NT2/D1 (cell line): ENCODE measurements around the gene PDCD7.
A peak's percentile ranks its signal among the peaks of the same experiment; 100 is the strongest.
"Not testable (repeated sequence)": the region's sequence is repeated elsewhere in the genome, so short reads cannot be mapped to it uniquely, and the experiment has no call there.

Experiments
- DNase-seq: peaks from one replicate; pipeline ENCODE4 v3.0.0-alpha.2; 2011; ENCODE audit warnings: low read depth, low spot score
- H3K27me3 ChIP-seq: 2 replicates; pipeline ENCODE4 v1.6.0; 2011; ENCODE audit warnings: mild to moderate bottlenecking; ENCODE audit not compliant: insufficient read length, insufficient read depth
- H3K36me3 ChIP-seq: 2 replicates; pipeline ENCODE4 v1.6.1; 2011; ENCODE audit warnings: mild to moderate bottlenecking, low read length, mixed read lengths; ENCODE audit not compliant: insufficient read depth, insufficient read length
- H3K4me1 ChIP-seq: 2 replicates; pipeline ENCODE4 v1.5.1; 2011; ENCODE audit not compliant: insufficient read depth, insufficient read length
- H3K4me3 ChIP-seq: 2 replicates; pipeline ENCODE4 v1.5.1; 2011; ENCODE audit warnings: low read depth; ENCODE audit not compliant: insufficient read length
- H3K9ac ChIP-seq: 2 replicates; pipeline ENCODE4 v1.6.0; 2011; ENCODE audit warnings: low read depth; ENCODE audit not compliant: insufficient read length
- H3K9me3 ChIP-seq: 2 replicates; pipeline ENCODE4 v1.5.1; 2011; ENCODE audit warnings: mild to moderate bottlenecking, low read length; ENCODE audit not compliant: insufficient read depth
- SUZ12 ChIP-seq: IDR thresholded peaks from 2 replicates; pipeline ENCODE4 v1.6.1; 2011; ENCODE audit not compliant: insufficient read length, insufficient read depth; ENCODE audit errors: extremely low read depth
- YY1 ChIP-seq: IDR thresholded peaks from 2 replicates; pipeline ENCODE4 v1.6.1; 2011; ENCODE audit not compliant: insufficient read length, insufficient read depth
- ZNF274 ChIP-seq: IDR thresholded peaks from 2 replicates; pipeline ENCODE4 v1.6.1; 2011; ENCODE audit warnings: mild to moderate bottlenecking, low read depth, low read length

The PDCD7 gene

DNA sequence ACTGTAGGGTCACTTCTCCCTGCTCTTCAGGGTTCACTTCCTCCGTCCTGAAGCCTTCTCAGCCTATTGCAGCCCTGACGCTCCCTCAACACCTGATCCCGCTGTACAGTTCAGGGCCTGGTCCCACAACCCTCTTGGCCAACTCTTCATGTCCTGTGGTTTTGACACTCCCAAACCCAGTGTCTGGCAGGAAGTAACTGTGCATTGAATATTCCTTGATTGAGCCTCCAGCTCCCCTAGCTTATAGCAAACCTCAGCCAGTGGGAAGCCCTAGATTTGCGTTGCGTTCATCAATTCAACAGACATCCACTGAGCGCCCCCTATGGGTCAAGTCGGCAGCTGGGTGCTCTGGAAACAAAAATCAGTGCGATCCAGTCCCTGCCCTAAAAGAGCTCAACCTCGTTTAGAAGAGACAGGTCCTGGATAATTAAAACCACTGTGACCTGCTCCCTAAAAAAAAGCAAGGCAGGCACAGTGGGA is 32.2 kb downstream of the PDCD7 start:
- peaks cover 19% of the 10 kb centered on the region for H3K36me3 ChIP-seq
- peak; percentile 82 for DNase-seq
- peak overlapping the region; percentile 22 for H3K4me3 ChIP-seq
- peaks cover 14% of the 10 kb centered on the region for H3K27me3 ChIP-seq
- H3K9ac ChIP-seq = peak overlapping the region; percentile 42
- no peaks in the 10 kb centered on the region for H3K9me3 ChIP-seq
- H3K4me1 ChIP-seq = peaks cover 7% of the 10 kb centered on the region
- TF ChIP-seq ZNF274 = no peak
- TF ChIP-seq YY1 = no peak

DNA sequence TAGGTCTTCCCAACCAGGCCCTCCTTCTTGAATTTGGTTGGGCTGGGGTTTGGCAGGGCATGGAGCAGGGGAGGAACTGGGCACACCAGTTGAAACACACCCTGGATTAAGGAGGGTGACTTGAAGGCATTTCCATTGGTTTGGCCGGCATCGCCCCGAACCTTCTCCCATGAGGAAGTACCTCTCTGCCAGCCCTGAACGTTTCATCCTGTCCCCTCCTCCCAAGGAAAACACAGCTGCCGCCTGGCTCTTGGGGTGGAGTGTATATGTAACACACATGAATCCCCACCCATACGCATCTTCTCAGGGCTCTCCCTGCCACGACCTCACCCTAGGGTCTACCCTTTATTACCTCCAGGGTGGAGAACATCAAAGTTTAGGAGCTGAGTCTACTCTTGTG is 33.2 kb downstream of the PDCD7 start:
- no peak overlapping the region for H3K4me3 ChIP-seq
- peaks cover 7% of the 10 kb centered on the region for H3K4me1 ChIP-seq
- H3K9ac ChIP-seq = no peak overlapping the region
- no peak for DNase-seq
- no peak for TF ChIP-seq ZNF274
- no peak for TF ChIP-seq SUZ12
- no peak for TF ChIP-seq YY1
- no peaks in the 10 kb centered on the region for H3K9me3 ChIP-seq
- H3K27me3 ChIP-seq = peaks cover 14% of the 10 kb centered on the region
- peaks cover 16% of the 10 kb centered on the region for H3K36me3 ChIP-seq

DNA sequence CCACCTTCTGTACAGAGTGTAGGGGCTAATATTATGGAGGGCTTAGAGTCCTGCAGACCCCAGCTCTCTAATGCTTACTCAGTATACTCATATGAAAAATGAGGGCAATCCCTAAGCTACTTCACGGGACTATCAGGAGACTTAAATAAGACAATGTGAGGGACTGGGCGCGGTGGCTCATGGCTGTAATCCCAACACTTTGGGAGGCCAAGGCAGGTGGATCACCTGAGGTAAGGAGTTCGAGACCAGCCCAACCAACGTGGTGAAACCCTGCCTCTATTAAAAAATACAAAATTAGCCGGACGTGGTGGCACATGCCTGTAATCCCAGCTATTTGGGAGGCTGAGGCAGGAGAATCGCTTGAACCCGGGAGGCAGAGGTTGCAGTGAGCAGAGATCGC is 33.8 kb downstream of the PDCD7 start:
- H3K27me3 ChIP-seq = peaks cover 14% of the 10 kb centered on the region
- not testable (repeated sequence) for H3K4me3 ChIP-seq, H3K4me1 ChIP-seq, DNase-seq, H3K9me3 ChIP-seq, H3K9ac ChIP-seq
- H3K36me3 ChIP-seq = peaks cover 16% of the 10 kb centered on the region

DNA sequence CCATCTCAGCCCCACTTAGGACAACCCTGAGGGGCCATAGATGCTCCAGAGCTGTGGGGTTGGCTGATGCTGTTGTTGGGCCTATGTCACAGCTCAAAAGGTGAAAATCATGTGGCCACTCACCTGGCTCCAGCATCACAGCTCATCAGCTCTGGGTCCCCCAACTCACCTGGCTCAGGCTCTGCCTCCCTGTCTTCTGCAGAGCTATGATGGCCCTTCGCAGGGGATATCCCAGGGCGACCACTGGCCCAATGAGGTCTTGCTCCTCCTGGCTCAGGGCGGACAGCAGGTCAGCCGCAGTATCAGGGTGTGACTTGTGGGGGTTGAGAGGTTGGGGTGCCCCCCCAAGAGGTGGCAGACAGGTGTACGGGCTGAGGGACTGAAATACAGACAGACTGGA is 34.3 kb downstream of the PDCD7 start:
- peaks cover 14% of the 10 kb centered on the region for H3K27me3 ChIP-seq
- no peak overlapping the region for H3K4me3 ChIP-seq
- TF ChIP-seq SUZ12 (no peak), YY1 (no peak), ZNF274 (no peak)
- no peaks in the 10 kb centered on the region for H3K9me3 ChIP-seq
- H3K36me3 ChIP-seq = peaks cover 16% of the 10 kb centered on the region
- H3K9ac ChIP-seq = no peak overlapping the region
- H3K4me1 ChIP-seq = peaks cover 10% of the 10 kb centered on the region
- DNase-seq = no peak

DNA sequence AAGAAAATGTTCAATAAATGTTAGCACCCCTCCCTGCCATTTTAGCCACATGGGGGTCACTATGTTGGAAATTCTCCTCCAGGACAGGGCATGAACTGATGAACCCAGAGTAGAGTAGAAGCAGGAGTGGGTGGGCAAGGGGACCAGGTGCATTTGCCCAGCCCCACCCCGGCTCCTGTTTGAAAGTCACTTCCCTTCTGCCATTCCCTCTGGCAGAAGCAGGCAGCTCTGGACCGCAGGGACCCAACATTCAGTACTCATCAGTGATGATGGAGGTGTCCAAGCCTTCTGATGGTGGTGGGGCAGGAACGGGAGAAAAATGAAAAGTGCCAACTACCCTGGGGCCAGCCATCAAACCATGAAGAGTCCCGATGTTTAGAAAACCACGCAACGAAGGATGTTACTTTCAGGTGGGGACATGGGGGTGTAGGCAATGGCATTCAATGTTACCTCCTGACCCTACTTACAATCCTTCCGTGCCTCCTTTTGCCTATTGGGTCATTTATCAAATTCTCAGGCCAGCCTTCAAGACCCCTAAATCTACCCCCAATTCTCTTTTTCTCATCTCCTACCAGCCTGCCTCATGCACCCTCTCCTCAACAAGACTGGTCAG is 35.9 kb downstream of the PDCD7 start:
- H3K4me1 ChIP-seq = peaks cover 10% of the 10 kb centered on the region
- H3K4me3 ChIP-seq = no peak overlapping the region
- no peak overlapping the region for H3K9ac ChIP-seq
- no peak for DNase-seq
- no peak for TF ChIP-seq ZNF274
- TF ChIP-seq SUZ12 = no peak
- no peak for TF ChIP-seq YY1
- peaks cover 16% of the 10 kb centered on the region for H3K36me3 ChIP-seq
- peaks cover 7% of the 10 kb centered on the region for H3K27me3 ChIP-seq
- no peaks in the 10 kb centered on the region for H3K9me3 ChIP-seq

DNA sequence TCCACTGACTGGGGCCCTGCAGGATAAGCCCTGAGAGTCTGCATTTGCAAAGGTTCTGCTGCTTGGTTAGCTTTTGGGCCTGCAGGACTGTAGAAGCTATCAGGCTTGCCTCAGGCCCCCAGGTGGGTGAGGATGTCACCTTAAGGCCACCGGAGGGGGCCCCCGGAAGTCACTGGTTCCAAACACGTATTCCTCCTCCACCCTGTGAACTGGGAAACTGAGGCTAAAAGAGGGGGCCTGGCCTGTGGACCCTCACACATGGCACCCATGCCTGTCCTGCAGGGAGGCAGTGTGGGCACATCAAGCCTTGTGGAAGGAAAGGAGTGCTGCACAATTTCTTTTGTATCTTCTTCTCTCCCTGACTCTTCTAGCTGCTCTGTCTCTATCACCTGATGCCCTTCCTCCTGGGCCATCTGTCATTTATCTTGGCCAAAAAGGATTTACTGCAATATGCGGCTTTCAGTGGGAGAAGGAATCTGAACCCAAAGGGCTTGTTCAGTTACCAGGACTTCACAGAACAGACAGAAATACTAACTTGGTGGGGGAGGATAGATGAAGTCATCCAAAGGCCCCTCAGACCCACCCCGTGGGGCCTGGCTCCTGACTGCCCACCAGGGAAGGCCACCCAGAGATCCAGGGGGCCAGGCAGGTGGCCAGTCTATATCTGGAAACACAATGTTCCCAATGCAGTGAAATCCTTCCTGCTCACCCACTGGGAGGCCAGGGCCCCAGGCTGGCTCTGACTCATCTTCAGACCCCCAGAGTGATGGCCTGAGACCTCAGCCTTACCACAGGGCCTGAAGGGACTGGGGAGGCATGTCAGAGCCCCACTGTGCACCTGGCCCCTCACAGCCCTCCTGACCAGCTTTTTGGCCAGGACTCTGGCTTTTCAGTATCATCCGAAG is 36.9 kb downstream of the PDCD7 start:
- TF ChIP-seq YY1 (no peak), ZNF274 (no peak), SUZ12 (no peak)
- peaks cover 16% of the 10 kb centered on the region for H3K36me3 ChIP-seq
- H3K4me1 ChIP-seq = peaks cover 10% of the 10 kb centered on the region

DNA sequence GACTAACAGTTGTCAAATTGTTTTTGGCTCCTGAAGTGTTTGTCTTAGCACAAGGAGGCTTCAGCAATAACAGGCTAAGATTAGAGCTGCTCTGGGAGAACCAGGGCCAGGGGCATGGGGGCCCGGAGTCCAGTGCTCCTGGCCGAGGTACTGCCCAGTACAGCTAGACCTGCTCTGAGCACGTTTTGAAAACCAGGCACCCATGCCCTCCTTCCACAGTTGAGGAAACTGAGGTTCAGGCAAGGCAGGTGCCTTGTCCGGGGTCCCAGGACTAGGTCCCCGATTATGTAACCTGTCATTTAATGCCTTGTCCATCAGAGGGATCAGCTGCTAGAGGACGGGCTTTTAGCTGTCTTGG is 37.9 kb downstream of the PDCD7 start:
- H3K4me1 ChIP-seq = peaks cover 10% of the 10 kb centered on the region
- DNase-seq = no peak
- peaks cover 16% of the 10 kb centered on the region for H3K36me3 ChIP-seq
- TF ChIP-seq SUZ12 (no peak), ZNF274 (no peak), YY1 (no peak)
- no peak overlapping the region for H3K4me3 ChIP-seq
- H3K9me3 ChIP-seq = no peaks in the 10 kb centered on the region
- no peak overlapping the region for H3K9ac ChIP-seq
- no peaks in the 10 kb centered on the region for H3K27me3 ChIP-seq

More for the DNA sequence above, 36.9 kb downstream of the PDCD7 start:
- H3K27me3 ChIP-seq = no peaks in the 10 kb centered on the region
- no peak for DNase-seq
- H3K9ac ChIP-seq = no peak overlapping the region
- no peaks in the 10 kb centered on the region for H3K9me3 ChIP-seq
- no peak overlapping the region for H3K4me3 ChIP-seq
